Islet of Langerhans (tissue), 1 donor: Measurements from ENCODE around the gene ZFPM1.

Experiments
- FAIRE-seq: peaks from one replicate; lab custom pipeline; 2011; peaks lifted over from hg19 to GRCh38; lab: Jason Lieb, UNC

ZFPM1 gene

DNA sequence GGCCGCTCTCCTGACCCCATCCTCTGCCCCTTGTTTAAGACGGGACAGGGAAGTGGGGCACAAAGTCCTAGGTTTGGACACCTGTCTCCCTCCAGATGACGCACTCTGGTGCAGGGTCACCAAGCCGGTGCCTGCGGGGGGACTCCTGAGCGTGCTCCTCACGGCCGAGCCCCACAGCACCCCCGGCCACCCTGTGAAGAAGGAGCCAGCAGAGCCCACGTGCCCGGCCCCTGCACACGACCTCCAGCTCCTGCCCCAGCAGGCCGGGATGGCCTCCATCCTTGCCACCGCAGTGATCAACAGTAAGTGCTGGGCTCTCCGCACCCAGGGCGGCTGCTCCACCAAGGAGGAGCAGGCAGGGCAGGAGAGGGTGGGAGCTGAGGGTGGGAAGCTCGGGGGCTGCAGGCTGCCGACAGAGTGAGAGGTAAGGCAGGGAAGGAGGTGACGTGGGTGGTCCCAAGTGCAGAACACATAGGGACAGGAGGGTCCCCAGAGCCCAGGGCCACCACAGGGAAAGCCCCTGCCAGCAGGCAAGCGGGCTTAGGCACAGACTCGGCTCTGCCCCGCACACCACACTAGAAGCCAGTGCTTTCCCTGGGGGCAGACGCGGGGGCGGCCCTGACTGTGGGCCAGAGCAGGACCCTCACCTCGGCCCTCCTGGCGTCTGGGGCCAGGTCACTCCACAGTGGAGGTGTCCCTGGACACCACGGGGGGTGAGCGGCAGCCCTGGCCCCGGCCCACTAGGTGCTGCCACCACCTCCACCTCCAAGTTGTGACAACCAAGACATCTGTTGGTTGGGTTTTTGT is 75.1 kb downstream of the ZFPM1 start:
- no peak for FAIRE-seq

DNA sequence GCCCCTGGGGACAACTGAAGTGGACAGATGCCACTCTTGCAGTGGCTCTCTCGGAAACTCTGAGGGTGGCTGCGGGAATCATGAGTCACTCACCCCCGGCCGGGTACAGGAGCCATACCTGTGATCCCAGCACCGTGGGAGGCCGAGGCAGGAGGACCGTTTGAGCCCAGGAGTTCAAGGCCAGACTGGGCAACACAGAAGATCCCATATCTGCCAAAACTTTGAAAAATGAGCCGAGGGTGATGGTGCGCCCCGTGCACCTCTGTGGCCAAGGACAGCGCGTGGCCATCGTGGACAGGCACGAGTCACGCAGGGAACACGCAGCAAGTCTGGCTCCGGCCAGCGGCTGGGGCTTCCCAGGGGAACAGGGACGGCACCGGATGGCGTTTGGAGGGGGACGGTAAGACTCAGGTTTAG is 75.8 kb downstream of the ZFPM1 start:
- FAIRE-seq, result no peak

DNA sequence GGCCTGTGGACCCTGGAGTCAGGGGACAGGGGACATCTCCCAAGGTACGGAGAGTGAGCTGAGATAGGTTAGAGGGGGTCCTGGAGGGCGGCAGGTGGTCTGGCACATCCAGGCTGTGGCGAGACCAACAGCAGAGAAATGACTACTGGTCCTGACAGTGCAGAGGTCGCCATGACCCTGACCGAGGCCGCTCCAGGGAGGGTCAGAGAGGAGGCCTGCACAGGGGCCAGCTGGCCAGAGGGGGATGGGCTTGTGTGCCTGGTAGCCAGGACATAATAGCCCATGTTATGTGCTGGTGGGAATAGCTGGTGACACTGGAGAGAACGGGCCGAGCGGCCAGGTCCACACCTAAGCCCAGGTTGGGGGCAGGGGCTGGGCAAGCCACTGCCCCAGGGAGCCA is 76.5 kb downstream of the ZFPM1 start:
- FAIRE-seq, result no peak

DNA sequence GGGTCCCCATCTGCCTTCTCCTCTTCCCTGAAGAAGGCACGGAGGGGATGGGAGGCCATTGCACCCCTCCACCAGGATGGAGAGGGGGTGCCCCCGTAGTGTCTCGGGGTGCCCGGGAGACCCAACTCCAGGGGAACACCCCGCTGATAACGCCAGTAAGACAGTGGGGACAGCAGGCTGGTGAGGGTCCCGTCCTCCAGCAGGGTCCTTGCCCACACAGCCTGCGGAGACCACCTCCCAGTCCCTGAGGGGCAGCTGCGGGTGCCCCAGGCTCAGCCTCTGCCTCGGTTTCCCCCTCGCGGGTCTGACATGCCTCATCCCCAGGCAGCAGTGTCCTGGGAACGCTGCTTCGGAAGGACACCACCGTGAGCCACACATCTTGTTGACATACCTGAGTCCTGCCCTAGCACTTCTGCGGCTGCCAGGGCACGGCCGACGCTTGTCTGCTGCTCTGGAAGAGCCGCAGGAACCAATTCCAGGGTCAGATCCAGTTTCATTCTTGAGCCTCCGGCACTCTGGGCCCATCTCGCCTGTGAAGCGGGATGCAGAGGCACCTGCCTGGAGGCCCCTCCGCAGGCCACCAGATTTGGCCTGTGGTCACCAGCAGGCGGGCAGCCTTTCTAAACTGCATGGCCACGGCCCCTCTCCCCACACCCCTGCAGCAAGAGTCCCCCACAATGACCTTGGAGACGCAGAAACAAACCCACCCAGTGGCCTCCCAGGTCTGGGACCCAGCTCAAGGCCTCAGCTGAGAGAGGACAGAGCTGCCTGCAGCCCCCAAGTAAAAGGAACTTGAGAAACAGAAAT is 77.2 kb downstream of the ZFPM1 start:
- FAIRE-seq, result no peak

DNA sequence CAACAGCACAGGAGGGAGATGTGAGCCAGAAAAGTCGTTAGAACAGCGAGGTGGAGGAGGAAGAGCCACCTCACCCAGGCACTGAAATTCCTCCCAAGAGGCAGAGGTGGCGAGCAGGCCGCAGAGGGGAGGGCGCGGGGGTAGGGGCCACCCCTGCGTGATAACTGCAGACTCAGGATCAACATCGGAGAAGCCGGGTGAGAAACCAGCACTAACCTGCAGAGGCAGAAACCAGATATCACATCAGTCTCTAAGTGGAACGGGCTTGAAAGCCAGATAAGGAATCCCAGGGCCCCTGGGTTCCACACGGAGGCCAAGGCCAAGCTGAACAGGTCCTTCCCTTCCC is 77.8 kb downstream of the ZFPM1 start:
- FAIRE-seq, result no peak

- FAIRE-seq, result no peak
Observed at GRCh38 chr16:88531346-88531745, 78.3 kb downstream of the ZFPM1 start.

DNA sequence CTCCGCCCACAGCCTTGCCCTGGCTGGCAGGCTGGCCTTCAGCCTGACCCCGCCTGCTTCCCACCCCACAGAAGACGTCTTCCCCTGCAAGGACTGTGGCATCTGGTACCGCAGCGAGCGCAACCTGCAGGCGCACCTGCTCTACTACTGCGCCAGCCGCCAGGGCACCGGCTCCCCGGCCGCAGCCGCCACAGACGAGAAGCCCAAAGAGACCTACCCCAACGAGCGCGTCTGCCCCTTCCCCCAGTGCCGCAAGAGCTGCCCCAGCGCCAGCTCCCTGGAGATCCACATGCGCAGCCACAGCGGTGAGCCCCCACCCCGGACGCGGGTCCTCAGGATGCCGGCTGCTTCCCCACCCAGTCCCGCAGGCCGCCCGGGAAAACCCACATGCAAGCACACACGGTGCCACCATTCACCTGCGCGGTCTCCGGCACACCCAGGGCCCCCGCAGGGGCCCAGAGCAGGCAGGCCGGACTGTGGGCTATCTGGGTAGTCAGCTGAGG is 78.9 kb downstream of the ZFPM1 start:
- no peak for FAIRE-seq

GRCh38 chr16:88532434-88533241 is 79.6 kb downstream of the ZFPM1 start:
- no peak for FAIRE-seq

DNA sequence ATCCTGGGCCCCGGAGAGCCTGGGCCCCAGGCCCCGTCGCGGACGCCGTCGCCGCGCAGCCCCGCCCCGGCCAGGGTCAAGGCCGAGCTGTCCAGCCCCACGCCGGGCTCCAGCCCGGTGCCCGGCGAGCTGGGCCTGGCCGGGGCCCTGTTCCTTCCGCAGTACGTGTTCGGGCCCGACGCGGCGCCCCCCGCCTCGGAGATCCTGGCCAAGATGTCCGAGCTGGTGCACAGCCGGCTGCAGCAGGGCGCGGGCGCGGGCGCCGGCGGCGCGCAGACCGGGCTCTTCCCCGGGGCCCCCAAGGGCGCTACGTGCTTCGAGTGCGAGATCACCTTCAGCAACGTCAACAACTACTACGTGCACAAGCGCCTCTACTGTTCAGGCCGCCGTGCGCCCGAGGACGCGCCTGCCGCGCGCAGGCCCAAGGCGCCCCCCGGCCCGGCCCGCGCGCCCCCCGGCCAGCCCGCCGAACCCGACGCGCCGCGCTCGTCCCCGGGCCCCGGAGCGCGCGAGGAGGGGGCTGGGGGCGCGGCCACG is 80.4 kb downstream of the ZFPM1 start:
- FAIRE-seq, result no peak

- no peak for FAIRE-seq
Observed at GRCh38 chr16:88533932-88534637, 81.0 kb downstream of the ZFPM1 start.

- no peak for FAIRE-seq
Observed at GRCh38 chr16:88534638-88535190, 81.6 kb downstream of the ZFPM1 start.

DNA sequence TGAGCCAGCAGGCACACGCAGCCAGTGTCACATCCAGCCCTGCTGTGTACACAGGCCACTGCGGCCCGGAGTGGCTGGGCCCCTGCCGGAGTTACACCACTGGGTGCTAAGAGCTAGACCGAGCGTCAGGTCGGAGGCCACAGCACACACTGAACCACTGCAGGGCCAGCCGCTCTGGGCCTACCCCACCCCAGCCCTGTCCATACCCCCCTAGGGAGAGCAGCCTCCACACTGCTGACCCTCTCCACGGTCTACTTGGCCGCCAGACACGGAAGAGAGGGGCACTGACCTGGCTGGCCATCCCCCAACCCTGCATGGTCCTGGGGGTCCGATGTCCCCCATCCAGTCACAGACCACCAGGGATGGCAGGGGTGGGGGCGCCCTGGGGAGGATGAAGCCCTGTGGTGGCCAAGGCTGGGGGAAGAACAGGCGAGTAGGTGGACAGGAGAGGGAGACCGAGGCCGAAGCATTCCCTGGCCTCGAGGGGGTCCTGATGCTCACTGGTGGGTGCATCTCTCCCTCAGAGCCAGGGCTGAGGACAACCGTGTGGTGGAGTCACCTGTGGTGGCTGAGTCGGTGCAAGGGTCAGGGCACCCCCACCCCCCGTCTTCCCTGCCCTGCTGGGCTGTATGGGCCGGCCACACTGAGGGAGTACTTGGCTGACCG is 82.2 kb downstream of the ZFPM1 start:
- no peak for FAIRE-seq

DNA sequence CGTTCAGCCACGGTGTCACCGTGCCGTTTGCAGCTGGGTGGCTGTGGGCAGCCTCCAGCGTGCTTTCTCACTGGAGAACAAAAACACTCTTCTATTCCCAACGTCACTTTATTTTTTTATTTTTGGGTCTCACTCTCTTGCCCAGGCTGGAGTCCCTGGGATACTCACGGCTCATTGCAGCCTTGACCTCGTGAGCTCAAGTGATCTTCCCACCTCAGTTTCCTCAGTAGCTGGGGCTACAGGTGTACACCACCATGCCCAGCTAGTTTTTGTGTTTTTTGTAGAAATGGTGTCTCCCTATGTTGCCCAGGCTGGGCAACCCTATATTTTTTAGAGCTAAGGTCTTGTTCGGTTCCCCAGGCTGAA is 82.8 kb downstream of the ZFPM1 start:
- no peak for FAIRE-seq

DNA sequence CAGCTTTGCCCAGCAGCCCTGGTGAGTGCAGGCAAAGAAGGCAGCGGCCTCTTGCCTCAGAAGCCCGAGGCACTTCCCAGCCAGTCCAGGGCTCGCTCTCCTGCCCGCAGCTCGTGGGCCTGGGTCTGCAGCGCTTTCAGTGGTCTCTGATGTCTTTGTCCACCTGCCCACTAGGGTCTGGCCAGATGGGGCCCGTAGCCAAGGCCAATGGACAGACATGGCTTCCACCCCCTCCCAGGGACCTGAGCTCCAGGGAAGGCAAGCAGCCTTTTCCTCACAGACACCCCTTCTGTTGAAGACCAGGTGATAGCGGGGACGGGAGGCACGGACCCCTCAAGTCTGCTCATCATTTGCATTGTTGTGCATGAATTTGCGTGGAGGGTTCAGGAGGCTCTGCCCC is 83.4 kb downstream of the ZFPM1 start:
- no peak for FAIRE-seq

DNA sequence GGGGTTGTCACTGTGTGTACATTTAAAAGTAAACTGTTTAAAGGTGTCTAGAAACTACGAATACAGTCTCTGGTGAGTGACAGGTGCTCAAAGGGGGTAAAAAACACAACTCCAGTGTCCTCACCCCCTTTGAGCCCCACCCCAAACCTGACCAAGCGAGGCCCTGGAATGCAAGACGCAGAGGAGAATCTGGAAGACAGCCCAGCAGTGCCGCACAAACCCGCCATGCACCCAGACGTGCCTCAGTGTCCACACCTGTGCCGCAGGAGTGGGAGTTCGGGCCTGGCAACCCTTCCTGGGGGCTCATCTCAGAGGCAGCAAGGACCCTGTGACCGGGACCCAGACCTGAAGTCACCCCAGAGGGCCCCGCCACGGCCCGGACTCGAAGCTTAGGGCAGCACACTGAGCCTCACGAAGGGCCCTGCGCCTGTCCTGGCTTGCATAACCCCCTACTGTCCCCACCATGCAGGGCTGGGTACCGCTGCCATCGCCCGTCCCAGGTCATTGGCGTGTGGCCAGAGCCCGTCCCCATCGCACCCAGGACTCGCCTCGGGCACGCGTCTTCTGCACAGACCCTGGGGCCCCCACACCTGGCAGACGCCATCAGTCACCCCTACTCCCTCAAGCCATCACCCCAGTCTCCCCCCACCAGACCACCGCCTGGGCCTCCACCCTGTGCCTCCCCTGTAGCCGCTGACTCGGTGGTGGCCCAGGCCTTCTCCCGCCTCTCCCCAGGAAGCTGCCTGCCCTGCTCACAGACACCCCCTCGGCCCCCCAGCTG is 84.1 kb downstream of the ZFPM1 start:
- no peak for FAIRE-seq

- FAIRE-seq, result no peak
Observed at GRCh38 chr16:88537859-88538258, 84.8 kb downstream of the ZFPM1 start.

GRCh38 chr16:88538366-88539060 is 85.4 kb downstream of the ZFPM1 start:
- FAIRE-seq, result no peak

GRCh38 chr16:88539261-88539651 is 86.2 kb downstream of the ZFPM1 start:
- FAIRE-seq, result no peak

DNA sequence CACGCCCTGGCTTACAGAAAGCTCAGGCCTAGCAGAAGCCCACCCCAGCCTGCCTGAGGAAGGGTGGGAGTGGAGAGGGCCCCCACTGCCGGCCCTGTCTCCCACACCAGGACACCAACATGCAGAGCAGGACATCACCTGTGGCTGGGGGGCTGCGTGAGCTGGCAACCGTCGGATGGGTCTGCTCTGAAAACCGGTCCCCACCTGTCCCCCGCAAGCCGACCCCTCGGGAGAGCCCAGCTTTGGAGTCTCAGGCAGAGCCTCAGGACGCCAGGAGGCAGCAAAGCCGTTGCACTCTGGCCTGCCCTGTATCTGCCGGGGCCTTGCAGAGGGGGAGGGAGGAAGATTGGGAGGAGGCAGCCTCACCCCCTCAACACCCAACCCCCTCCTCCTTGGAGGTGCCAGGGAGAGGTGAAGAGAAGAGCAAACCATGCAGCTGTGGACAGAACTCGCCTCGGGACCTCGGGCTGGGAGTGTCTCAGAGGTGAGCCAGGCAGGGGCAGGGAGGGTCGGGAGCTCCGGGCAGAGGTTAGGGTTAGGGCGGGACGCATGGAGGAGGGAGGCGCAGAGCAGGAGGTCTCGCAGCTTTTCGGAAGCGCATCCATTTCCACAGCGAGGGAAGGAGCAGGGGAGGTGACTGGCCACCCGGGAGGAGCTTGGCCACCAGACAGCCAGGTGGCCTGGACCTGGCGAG is 86.7 kb downstream of the ZFPM1 start:
- no peak for FAIRE-seq
